Mesodermal cell (in vitro differentiated cells): ENCODE measurements around the gene HERC4.

Experiments used
- H3K27ac ChIP-seq: 2 replicates; pipeline ENCODE4 v1.7.0; 2013; ENCODE audit warnings: mild to moderate bottlenecking, low read depth, low read length, moderate library complexity; ENCODE audit not compliant: severe bottlenecking
- H3K36me3 ChIP-seq: 2 replicates; pipeline ENCODE4 v1.7.1; 2013; ENCODE audit warnings: mild to moderate bottlenecking, low read length, moderate library complexity; ENCODE audit not compliant: control insufficient read depth, insufficient read depth
- H3K4me1 ChIP-seq: one replicate; pipeline ENCODE4 v1.7.1; 2013; ENCODE audit warnings: mild to moderate bottlenecking, low read length; ENCODE audit not compliant: insufficient read depth, control insufficient read depth, poor library complexity, severe bottlenecking
- H3K4me3 ChIP-seq: 2 replicates; pipeline ENCODE4 v1.7.0; 2013; ENCODE audit warnings: low read length, control low read depth, mild to moderate bottlenecking; ENCODE audit not compliant: insufficient read depth, poor library complexity, severe bottlenecking; ENCODE audit errors: extremely low read depth
- H3K9me3 ChIP-seq: 2 replicates; pipeline ENCODE4 v1.7.1; 2013; ENCODE audit warnings: mild to moderate bottlenecking, low read length, moderate library complexity; ENCODE audit not compliant: control insufficient read depth
- WGBS, 2 experiments: methylation state at CpG; one replicate each; pipeline ENCODE4 v1.1.5; 2013; ENCODE audit warnings: missing lambda C conversion rate in 2 of 2; ENCODE audit not compliant: insufficient coverage in 2 of 2; 5-methylcytosine and 5-hydroxymethylcytosine counted together

Gene HERC4

GRCh38 chr10:68090586-68090985, 15.5 kb upstream of the HERC4 start:
- Histone ChIP-seq H3K36me3 (no peaks in the 10 kb centered on the region), H3K27ac (no peak overlapping the region), H3K9me3 (no peaks in the 10 kb centered on the region), H3K4me3 (no peak overlapping the region), H3K4me1 (peaks cover 16% of the 10 kb centered on the region)
- 100% methylated on average over 1 of the region's 4 CpGs; no CpG with 5 or more reads in 1 of the 2 experiments for whole genome bisulfite sequencing, 2 experiments

GRCh38 chr10:68088740-68089139, 13.7 kb upstream of the HERC4 start:
- no peak overlapping the region for H3K27ac ChIP-seq
- H3K4me1 ChIP-seq = peaks cover 16% of the 10 kb centered on the region
- no peak overlapping the region for H3K4me3 ChIP-seq
- H3K9me3 ChIP-seq = no peaks in the 10 kb centered on the region
- 94 to 95% methylated on average over 3 to 4 of the region's 4 CpGs for WGBS, 2 experiments
- H3K36me3 ChIP-seq = no peaks in the 10 kb centered on the region

GRCh38 chr10:68087685-68088401, 12.8 kb upstream of the HERC4 start:
- Histone ChIP-seq H3K4me1 (peaks cover 16% of the 10 kb centered on the region), H3K4me3 (no peak overlapping the region), H3K9me3 (no peaks in the 10 kb centered on the region), H3K36me3 (no peaks in the 10 kb centered on the region), H3K27ac (no peak overlapping the region)
- WGBS, 2 experiments = 46 to 54% methylated on average over 2 of the region's 2 CpGs

- no peak overlapping the region for H3K4me3 ChIP-seq
- WGBS, 2 experiments = 80% methylated on average over 1 of the region's 7 CpGs; no CpG with 5 or more reads in 1 of the 2 experiments
- no peaks in the 10 kb centered on the region for H3K36me3 ChIP-seq
- H3K9me3 ChIP-seq = no peaks in the 10 kb centered on the region
- no peak overlapping the region for H3K27ac ChIP-seq
- peaks cover 16% of the 10 kb centered on the region for H3K4me1 ChIP-seq
Measured at GRCh38 chr10:68086910-68087684, 12.0 kb upstream of the HERC4 start.

GRCh38 chr10:68086011-68086410, 10.9 kb upstream of the HERC4 start:
- 79 to 92% methylated on average over 1 to 2 of the region's 2 CpGs for WGBS, 2 experiments
- H3K4me3 ChIP-seq = no peak overlapping the region
- H3K27ac ChIP-seq = no peak overlapping the region
- peaks cover 16% of the 10 kb centered on the region for H3K4me1 ChIP-seq
- H3K9me3 ChIP-seq = no peaks in the 10 kb centered on the region
- H3K36me3 ChIP-seq = no peaks in the 10 kb centered on the region

GRCh38 chr10:68084469-68084868, 9.4 kb upstream of the HERC4 start:
- no peak overlapping the region for H3K4me3 ChIP-seq
- peaks cover 16% of the 10 kb centered on the region for H3K4me1 ChIP-seq
- no peaks in the 10 kb centered on the region for H3K9me3 ChIP-seq
- H3K36me3 ChIP-seq = no peaks in the 10 kb centered on the region
- H3K27ac ChIP-seq = no peak overlapping the region
- WGBS, 2 experiments = 92 to 100% methylated on average over 3 of the region's 4 CpGs

GRCh38 chr10:68083953-68084352, 8.9 kb upstream of the HERC4 start:
- Histone ChIP-seq H3K4me1 (peaks cover 16% of the 10 kb centered on the region), H3K27ac (no peak overlapping the region)

GRCh38 chr10:68082872-68083271, 7.8 kb upstream of the HERC4 start:
- H3K4me1 ChIP-seq = peaks cover 10% of the 10 kb centered on the region
- no peaks in the 10 kb centered on the region for H3K36me3 ChIP-seq
- no peaks in the 10 kb centered on the region for H3K9me3 ChIP-seq
- no peak overlapping the region for H3K4me3 ChIP-seq
- no CpG with 5 or more reads among the region's 1 CpG for WGBS, 2 experiments
- H3K27ac ChIP-seq = no peak overlapping the region

More at GRCh38 chr10:68083953-68084352, 8.9 kb upstream of the HERC4 start:
- Histone ChIP-seq H3K4me3 (no peak overlapping the region), H3K9me3 (no peaks in the 10 kb centered on the region), H3K36me3 (no peaks in the 10 kb centered on the region)
- no CpG with 5 or more reads among the region's 1 CpG for WGBS, 2 experiments

GRCh38 chr10:68081916-68082315, 6.8 kb upstream of the HERC4 start:
- Histone ChIP-seq H3K9me3 (no peaks in the 10 kb centered on the region), H3K4me3 (no peak overlapping the region), H3K4me1 (peaks cover 7% of the 10 kb centered on the region), H3K36me3 (no peaks in the 10 kb centered on the region), H3K27ac (no peak overlapping the region)
- WGBS, 2 experiments = 92 to 98% methylated on average over 3 to 4 of the region's 6 CpGs

GRCh38 chr10:68080853-68081431, 5.9 kb upstream of the HERC4 start:
- no peak overlapping the region for H3K4me3 ChIP-seq
- H3K27ac ChIP-seq = no peak overlapping the region
- WGBS, 2 experiments = 86 to 90% methylated on average over 5 of the region's 5 CpGs
- H3K36me3 ChIP-seq = no peaks in the 10 kb centered on the region
- H3K4me1 ChIP-seq = peaks cover 2% of the 10 kb centered on the region
- no peaks in the 10 kb centered on the region for H3K9me3 ChIP-seq
